GM19099 (cell line): Measurements from ENCODE around the gene VSIG2.

Experiments used
- POLR2A ChIP-seq: IDR thresholded peaks from 3 replicates; pipeline ENCODE4 v1.6.1; 2011; ENCODE audit warnings: low read depth; ENCODE audit not compliant: insufficient read length; ENCODE audit errors: extremely low read depth

Gene VSIG2

GRCh38 chr11:124745270-124745834, 6.7 kb downstream of the VSIG2 start:
- TF ChIP-seq POLR2A: no peak

- no peak for TF ChIP-seq POLR2A
Observed at GRCh38 chr11:124743050-124743449, 9.0 kb downstream of the VSIG2 start.

DNA sequence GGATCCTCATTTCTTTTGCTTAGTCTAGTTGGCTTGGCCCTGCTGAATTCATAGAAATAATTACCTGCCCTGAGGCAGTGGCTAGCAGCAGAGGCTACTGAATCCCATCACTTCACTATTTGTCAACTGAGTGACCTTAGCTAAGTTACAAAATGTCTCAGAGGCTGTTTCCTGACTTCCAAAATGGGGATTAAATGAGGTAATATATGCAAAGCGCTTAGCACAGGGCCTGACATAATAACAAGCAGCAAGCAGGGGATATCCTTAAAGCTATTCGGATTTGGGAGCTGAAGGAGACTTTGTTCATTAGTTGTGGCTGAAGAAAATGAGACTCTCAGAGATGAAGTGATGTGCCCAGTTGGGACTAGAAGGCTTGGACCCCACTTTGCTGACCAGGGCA, 9.5 kb downstream of the VSIG2 start:
- TF ChIP-seq POLR2A: no peak

- peak; percentile 2 for TF ChIP-seq POLR2A
Observed at GRCh38 chr11:124740277-124740882, 11.7 kb downstream of the VSIG2 start.

GRCh38 chr11:124739479-124740276, 12.4 kb downstream of the VSIG2 start, which contains the start of gene NRGN:
Gene NRGN (plus strand): TSS chr11:124739942. CDS start chr11:124740085, 143 bp downstream.
- peak; percentile 35 for TF ChIP-seq POLR2A

GRCh38 chr11:124738713-124739478, 13.2 kb downstream of the VSIG2 start:
- no peak for TF ChIP-seq POLR2A

- no peak for TF ChIP-seq POLR2A
Observed at GRCh38 chr11:124737638-124738305, 14.3 kb downstream of the VSIG2 start.

GRCh38 chr11:124736736-124737135, 15.3 kb downstream of the VSIG2 start:
- no peak for TF ChIP-seq POLR2A

DNA sequence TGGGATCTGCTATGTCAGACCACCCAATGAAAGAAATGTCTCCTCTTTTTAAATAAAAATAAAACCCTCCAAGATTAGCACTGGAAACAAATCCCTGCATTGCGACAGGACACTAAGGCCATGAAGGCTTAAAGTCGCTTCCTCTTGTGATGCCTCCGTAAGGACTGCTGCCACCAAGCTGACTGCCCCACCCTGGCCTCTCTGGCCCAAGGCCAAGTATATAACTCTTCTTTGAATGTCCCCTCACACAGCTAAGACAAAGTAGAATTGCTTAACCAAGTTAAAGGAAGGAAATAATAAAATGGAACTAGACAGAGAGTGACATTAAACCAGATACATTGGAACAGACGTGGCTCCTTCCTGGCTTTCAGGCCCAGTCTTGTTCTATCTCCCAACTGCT, 19.8 kb downstream of the VSIG2 start:
- no peak for TF ChIP-seq POLR2A

DNA sequence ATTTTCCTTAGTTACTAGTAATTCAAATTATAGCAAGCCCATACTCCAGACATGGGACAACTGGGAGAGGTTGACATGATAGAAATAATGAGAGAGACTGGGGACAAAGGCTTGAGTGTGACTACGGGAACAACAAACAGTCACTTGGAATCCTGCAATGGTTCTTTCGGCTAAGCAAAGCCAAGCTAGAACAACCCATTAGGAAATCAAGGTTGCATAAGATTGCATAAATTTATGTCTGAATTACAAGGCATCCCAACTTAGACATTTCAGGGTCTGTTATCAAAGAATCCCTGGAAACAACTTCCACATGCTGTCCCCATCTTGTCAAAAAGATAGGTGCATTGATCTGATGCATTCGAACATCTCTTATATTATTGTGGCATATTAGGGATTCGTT, 22.5 kb downstream of the VSIG2 start:
- TF ChIP-seq POLR2A: no peak

DNA sequence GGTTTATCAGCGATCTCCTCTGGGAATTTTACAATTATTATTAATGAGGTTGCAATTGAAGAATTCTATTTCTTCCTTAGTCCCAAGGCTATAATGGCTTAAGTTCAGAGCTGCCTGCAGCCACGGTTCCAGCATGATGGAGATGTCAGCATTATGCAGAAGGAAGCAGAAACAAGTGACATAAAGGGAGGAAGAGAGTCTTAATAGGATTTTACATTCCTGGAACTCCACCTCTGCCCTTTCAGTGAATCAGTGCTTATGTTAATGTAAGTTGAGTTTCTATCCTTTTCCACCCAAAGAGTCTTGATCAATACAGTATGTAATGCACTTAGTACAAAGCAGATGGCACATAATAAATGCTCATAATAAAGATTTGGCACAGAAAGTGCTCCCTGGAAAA, 23.9 kb downstream of the VSIG2 start:
- TF ChIP-seq POLR2A: no peak

GRCh38 chr11:124727474-124727873, 24.6 kb downstream of the VSIG2 start:
- no peak for TF ChIP-seq POLR2A

GRCh38 chr11:124725719-124726105, 26.3 kb downstream of the VSIG2 start:
- no peak for TF ChIP-seq POLR2A

- peak; percentile 56 for TF ChIP-seq POLR2A
Observed at GRCh38 chr11:124724979-124725718, 26.9 kb downstream of the VSIG2 start.
